Osteocyte (in vitro differentiated cells): ENCODE measurements around the gene EIF4E2. TPM values are rescaled to one million over a fixed set of nuclear protein-coding genes. Genes with fewer than 3 reads are reported as not detected.
A peak's percentile ranks its signal among the peaks of the same experiment; 100 is the strongest.

Experiments used
- DNase-seq: peaks from one replicate; pipeline ENCODE4 v3.0.0; 2021; ENCODE audit warnings: mixed read lengths; ENCODE audit not compliant: unreplicated experiment; ENCODE audit errors: extremely low spot score
- H3K27ac Mint-ChIP-seq: one replicate; pipeline ENCODE4 v1.8.0; 2021; ENCODE audit warnings: mild to moderate bottlenecking, mixed read lengths; ENCODE audit not compliant: unreplicated experiment
- H3K27me3 Mint-ChIP-seq: one replicate; pipeline ENCODE4 v1.8.0; 2021; ENCODE audit warnings: mixed read lengths; ENCODE audit not compliant: unreplicated experiment
- H3K36me3 Mint-ChIP-seq: one replicate; pipeline ENCODE4 v1.8.0; 2021; ENCODE audit warnings: mixed read lengths; ENCODE audit not compliant: unreplicated experiment
- H3K4me1 Mint-ChIP-seq: one replicate; pipeline ENCODE4 v1.8.0; 2021; ENCODE audit warnings: mixed read lengths; ENCODE audit not compliant: unreplicated experiment
- H3K4me3 Mint-ChIP-seq: one replicate; pipeline ENCODE4 v1.8.0; 2021; ENCODE audit warnings: mild to moderate bottlenecking, moderate library complexity, mixed read lengths; ENCODE audit not compliant: unreplicated experiment
- H3K9me3 Mint-ChIP-seq: one replicate; pipeline ENCODE4 v1.8.0; 2021; ENCODE audit warnings: mixed read lengths; ENCODE audit not compliant: unreplicated experiment
- total RNA-seq: library from RNA; stranded (reverse); gene quantifications from 2 replicates; pipeline ENCODE4 v1.2.1, GENCODE V29; 2021
- TF ChIP-seq, protein P1 (sequence below): fragments of 200-600 bp; sonication (generic); IDR thresholded peaks from 2 replicates; pipeline ENCODE4 v1.5.0; 2021; ENCODE audit warnings: antibody characterized with exemption, mild to moderate bottlenecking, moderate library complexity

Gene EIF4E2
- total RNA-seq, 1 donor from 2014 or later = 90.5 TPM

DNA sequence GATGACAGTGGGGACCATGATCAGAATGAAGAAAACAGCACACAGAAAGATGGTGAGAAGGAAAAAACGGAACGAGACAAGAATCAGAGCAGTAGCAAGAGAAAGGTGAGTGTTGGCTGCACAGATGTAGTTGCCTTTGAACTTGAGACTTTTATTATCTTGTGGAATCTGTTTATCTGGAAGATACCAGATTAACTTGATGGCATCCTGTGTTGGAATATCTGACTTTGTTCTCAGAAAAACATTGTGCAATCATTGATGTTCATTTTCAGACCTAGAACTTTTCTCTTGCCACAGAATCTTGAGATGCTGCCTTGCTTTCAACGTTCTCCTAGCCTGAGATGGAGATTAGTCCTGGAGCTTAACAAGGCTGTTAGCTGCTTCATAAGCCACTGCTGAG is 5.9 kb downstream of the EIF4E2 start:
- no peak for DNase-seq
- H3K36me3 Mint-ChIP-seq = peaks cover 39% of the 10 kb centered on the region
- no peak overlapping the region for H3K27ac Mint-ChIP-seq
- no peak overlapping the region for H3K4me3 Mint-ChIP-seq
- peaks cover 17% of the 10 kb centered on the region for H3K4me1 Mint-ChIP-seq
- TF ChIP-seq, protein P1, sequence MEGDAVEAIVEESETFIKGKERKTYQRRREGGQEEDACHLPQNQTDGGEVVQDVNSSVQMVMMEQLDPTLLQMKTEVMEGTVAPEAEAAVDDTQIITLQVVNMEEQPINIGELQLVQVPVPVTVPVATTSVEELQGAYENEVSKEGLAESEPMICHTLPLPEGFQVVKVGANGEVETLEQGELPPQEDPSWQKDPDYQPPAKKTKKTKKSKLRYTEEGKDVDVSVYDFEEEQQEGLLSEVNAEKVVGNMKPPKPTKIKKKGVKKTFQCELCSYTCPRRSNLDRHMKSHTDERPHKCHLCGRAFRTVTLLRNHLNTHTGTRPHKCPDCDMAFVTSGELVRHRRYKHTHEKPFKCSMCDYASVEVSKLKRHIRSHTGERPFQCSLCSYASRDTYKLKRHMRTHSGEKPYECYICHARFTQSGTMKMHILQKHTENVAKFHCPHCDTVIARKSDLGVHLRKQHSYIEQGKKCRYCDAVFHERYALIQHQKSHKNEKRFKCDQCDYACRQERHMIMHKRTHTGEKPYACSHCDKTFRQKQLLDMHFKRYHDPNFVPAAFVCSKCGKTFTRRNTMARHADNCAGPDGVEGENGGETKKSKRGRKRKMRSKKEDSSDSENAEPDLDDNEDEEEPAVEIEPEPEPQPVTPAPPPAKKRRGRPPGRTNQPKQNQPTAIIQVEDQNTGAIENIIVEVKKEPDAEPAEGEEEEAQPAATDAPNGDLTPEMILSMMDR = no peak
- no peaks in the 10 kb centered on the region for H3K9me3 Mint-ChIP-seq
- no peaks in the 10 kb centered on the region for H3K27me3 Mint-ChIP-seq

- no peaks in the 10 kb centered on the region for H3K27me3 Mint-ChIP-seq
- H3K4me3 Mint-ChIP-seq = no peak overlapping the region
- peaks cover 6% of the 10 kb centered on the region for H3K4me1 Mint-ChIP-seq
- peaks cover 56% of the 10 kb centered on the region for H3K36me3 Mint-ChIP-seq
- DNase-seq = no peak
- TF ChIP-seq, protein P1 = no peak
- H3K27ac Mint-ChIP-seq = no peak overlapping the region
- H3K9me3 Mint-ChIP-seq = no peaks in the 10 kb centered on the region
Measured at GRCh38 chr2:232562515-232563151, 12.1 kb downstream of the EIF4E2 start.

GRCh38 chr2:232563580-232563979 is 13.1 kb downstream of the EIF4E2 start:
- H3K27me3 Mint-ChIP-seq = no peaks in the 10 kb centered on the region
- H3K4me3 Mint-ChIP-seq = no peak overlapping the region
- no peaks in the 10 kb centered on the region for H3K9me3 Mint-ChIP-seq
- TF ChIP-seq, protein P1 = no peak
- H3K27ac Mint-ChIP-seq = no peak overlapping the region
- DNase-seq = no peak
- peaks cover 13% of the 10 kb centered on the region for H3K4me1 Mint-ChIP-seq
- peaks cover 61% of the 10 kb centered on the region for H3K36me3 Mint-ChIP-seq

DNA sequence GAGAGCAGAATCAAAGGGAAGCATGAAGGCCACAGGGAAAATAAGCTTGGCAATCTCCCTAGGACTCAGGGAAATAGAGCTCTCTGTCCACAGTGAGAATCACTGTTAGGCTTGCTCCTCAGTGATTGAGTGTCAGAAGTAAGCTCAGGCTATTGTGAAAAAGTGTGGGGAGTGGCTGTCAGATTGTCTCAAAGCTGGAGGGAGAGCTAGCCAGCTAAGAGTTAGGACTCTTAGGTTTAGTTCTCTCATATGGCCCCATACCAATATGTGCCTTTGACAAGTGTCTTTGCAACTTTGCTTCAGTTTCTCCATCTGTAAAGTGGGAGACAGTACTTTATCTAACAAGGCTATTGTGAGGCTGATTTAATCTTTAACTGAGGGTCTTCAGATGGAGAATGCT is 17.2 kb downstream of the EIF4E2 start:
- H3K27ac Mint-ChIP-seq = peak overlapping the region; percentile 83
- H3K27me3 Mint-ChIP-seq = no peaks in the 10 kb centered on the region
- H3K4me1 Mint-ChIP-seq = peaks cover 22% of the 10 kb centered on the region
- no peak for DNase-seq
- TF ChIP-seq, protein P1 = no peak
- no peak overlapping the region for H3K4me3 Mint-ChIP-seq
- peaks cover 64% of the 10 kb centered on the region for H3K36me3 Mint-ChIP-seq
- no peaks in the 10 kb centered on the region for H3K9me3 Mint-ChIP-seq

- H3K9me3 Mint-ChIP-seq = no peaks in the 10 kb centered on the region
- H3K4me3 Mint-ChIP-seq = no peak overlapping the region
- peaks cover 22% of the 10 kb centered on the region for H3K4me1 Mint-ChIP-seq
- H3K27me3 Mint-ChIP-seq = no peaks in the 10 kb centered on the region
- no peak for DNase-seq
- H3K36me3 Mint-ChIP-seq = peaks cover 61% of the 10 kb centered on the region
- TF ChIP-seq, protein P1 = no peak
- peak overlapping the region; percentile 83 for H3K27ac Mint-ChIP-seq
Measured at GRCh38 chr2:232568161-232568560, 17.7 kb downstream of the EIF4E2 start.
